Subcutaneous adipose tissue (tissue), 4 donors: ENCODE measurements around the gene SHMT2. TPM values are rescaled to one million over a fixed set of nuclear protein-coding genes. Genes with fewer than 3 reads are reported as not detected.

Experiments
- total RNA-seq, 4 donors: library from RNA; depleted of rRNA; stranded (reverse); fragments of >200 nt; gene quantifications; one replicate each; pipeline ENCODE4 v1.1.0, GENCODE V29; 2016
- TF ChIP-seq, protein P1 (sequence below): fragments of 450-650 bp; IDR thresholded peaks from one replicate; pipeline ENCODE4 v1.5.1; 2016; ENCODE audit warnings: low read depth, mild to moderate bottlenecking, control low read depth, antibody characterized with exemption, moderate library complexity

The SHMT2 gene
- total RNA-seq, 4 donors from 2014 or later: 19.1 to 41.6 (median 32.7) TPM

DNA sequence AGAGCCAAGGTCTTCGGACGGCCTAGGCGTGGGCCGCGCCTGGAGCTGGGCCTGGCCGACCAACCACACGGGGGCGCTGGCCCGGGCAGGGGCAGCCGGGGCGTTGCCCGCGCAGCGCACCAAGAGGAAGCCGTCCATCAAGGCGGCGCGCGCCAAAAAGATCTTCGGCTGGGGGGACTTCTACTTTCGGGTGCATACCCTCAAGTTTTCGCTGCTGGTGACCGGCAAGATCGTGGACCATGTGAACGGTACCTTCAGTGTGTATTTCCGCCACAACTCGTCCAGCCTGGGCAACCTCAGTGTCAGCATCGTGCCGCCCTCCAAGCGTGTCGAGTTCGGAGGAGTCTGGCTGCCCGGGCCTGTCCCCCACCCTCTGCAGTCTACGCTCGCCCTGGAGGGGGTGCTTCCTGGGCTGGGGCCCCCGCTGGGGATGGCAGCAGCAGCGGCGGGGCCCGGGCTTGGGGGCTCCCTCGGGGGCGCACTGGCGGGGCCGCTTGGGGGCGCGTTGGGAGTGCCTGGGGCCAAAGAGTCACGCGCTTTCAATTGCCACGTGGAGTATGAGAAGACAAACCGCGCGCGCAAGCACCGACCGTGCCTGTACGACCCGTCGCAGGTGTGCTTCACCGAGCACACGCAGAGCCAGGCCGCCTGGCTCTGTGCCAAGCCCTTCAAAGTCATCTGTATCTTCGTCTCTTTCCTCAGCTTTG, 4.4 kb upstream of the SHMT2 start:
- TF ChIP-seq, protein P1, sequence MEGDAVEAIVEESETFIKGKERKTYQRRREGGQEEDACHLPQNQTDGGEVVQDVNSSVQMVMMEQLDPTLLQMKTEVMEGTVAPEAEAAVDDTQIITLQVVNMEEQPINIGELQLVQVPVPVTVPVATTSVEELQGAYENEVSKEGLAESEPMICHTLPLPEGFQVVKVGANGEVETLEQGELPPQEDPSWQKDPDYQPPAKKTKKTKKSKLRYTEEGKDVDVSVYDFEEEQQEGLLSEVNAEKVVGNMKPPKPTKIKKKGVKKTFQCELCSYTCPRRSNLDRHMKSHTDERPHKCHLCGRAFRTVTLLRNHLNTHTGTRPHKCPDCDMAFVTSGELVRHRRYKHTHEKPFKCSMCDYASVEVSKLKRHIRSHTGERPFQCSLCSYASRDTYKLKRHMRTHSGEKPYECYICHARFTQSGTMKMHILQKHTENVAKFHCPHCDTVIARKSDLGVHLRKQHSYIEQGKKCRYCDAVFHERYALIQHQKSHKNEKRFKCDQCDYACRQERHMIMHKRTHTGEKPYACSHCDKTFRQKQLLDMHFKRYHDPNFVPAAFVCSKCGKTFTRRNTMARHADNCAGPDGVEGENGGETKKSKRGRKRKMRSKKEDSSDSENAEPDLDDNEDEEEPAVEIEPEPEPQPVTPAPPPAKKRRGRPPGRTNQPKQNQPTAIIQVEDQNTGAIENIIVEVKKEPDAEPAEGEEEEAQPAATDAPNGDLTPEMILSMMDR: no peak

DNA sequence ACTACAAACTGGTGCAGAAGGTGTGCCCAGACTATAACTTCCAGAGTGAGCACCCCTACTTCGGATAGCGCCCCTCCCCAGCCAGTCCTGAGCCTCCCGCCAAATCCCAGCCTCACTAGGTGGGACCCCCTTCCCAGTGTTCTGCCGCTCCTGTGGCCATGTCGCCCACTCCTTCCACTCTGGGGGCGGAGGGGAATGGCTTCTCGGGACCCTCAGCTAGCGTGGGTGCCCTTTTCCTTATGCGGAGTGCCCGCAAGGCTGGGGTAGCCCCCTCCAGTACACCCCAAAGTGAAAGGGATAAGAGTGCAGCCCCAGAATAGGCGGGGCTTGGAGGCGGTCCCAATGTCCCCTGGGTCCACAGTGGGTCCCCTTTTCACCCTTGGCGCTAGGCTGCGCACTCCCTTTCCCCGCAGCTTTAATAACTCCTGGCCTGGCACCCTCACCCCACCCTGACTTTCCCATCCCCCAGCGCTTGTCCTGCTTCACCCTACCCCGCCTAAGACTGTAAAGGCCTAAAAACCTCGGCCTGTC, 3.8 kb upstream of the SHMT2 start:
- TF ChIP-seq, protein P1: no peak

DNA sequence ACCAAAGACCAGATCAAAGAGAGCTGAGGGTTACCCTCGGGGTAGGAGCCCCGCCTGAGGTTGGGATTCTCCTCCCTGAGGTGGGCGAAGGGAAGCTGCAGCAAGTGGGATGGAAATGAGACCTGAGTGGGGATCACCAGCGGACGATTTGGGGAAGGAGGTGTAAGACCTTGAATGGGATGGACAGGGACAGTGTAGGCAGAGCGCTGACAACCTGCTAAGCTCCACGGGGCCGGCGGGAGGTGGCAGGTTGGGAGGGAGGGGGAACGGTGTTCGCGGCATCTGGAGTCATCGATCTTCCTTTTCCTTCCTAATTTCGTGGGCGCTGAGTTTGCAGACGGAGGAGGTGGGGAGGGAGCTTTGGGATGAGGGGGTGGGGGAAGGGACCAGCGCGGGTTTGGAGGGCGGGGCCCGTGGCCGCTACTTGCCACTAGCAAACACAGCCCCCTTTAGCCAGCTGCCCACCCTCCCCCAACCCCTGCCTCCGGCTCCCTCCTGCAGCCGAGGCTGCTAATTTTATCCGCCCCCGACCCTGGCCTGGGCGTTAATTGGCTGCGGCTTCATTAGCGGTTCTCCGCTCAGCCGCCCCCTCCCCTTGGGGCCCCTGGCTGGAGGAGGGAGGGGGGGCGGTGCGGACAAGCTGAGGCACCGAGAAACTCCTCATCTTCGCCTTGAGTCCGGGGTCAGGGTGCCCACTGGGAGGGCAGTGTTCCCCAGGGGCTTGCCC, 2.8 kb upstream of the SHMT2 start:
- TF ChIP-seq, protein P1: no peak

DNA sequence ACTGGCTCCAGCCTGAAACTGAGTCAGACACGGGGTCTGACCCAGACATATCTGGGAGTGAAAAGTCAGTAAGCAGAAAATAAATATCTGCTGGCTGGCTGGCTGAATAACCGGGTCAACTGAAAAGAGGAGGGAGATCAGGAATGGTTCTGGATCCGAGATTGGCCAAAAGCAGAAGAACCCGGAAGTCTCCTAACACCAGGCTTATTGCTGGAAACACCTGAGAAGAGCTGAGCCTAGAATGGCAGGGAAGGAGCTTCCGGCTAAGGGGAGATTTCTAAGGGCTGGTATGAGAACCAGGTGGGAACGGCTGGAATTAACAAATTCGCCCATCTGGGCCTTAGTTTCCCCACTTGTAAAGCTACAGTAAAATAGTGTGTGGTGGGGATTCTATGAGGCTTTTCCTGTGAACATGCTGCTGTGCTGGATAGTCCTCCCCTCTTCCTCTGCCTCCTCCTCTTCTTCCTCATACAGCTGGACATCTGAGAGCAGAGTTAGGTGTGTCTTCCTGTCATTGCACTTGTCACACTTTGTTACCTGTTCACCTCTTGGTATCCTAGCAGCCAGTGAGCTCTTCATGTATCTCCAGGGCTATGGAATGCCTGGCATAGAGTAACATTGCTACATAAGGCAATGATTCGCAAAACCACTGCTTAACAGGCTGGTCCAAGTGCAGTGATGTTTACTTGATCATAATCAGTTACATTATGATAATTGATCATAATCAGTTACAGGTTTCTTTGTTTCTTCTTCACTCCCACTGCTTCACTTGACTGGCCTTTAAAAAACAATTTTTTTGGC, 2.0 kb upstream of the SHMT2 start:
- TF ChIP-seq, protein P1: no peak

DNA sequence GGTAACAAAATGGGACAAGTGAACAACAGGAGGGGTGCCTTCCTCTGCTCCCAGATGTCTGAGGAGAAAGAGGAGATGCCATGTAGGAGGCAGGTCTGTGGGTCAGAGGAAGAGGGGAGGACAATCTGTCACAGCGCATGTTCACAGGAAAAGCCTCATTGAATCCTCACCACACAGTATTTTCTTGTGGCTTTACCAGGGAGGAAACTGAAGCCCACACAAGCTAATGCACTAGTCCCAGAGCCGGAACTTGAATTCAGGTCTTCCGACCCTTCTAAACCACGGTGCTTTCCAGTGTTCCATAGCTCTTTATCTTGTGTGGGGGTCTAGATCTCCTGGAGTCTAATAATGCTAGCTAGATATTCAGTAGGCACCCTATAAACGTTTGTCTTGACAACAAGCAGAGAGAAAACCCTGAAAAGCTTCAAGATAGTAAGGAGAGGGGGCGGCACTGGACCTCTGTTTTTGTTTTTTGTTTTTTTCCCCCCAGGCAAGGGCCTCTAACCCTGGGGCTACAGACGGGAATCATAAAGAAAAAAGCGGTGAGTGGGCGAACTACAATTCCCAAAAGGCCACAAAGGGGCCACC, 371 bp upstream of the SHMT2 start:
- TF ChIP-seq, protein P1: no peak

DNA sequence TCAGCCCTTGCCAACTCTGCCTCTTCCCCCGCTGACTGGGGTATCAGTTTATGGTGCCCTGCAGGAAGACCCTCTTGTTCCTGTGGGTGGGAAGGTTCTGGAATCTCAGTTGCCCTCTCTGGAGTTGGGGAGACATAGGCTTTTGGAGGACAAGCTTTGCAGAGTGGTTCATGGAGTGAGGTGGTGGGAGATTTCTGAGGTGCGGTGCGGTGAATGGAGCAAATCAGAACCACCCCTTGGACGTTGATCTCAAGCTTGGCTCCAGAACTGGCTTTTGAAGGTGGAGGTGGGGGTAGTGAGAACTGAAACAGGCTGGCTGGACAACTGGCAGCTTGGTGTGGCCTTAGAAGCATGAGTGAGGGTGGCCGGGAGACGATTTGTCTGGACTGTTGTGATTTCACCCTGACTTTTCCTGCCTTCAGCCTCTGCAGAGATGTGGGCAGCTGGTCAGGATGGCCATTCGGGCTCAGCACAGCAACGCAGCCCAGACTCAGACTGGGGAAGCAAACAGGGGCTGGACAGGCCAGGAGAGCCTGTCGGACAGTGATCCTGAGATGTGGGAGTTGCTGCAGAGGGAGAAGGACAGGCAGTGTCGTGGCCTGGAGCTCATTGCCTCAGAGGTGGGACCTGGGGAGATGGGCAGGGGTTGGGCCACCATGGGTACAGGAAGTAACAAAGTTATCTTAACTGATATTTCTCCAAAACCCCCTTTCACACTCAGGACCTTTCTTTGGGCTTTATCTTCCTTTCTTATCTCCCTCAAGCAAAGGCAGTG, 1.1 kb downstream of the SHMT2 start:
- TF ChIP-seq, protein P1: no peak
